ENCODE results near the gene ISG20L2.

Gene ISG20L2

GRCh38 chr1:156694690-156694962 is 33.9 kb downstream of the ISG20L2 start:
- peak overlapping the region; percentile 71 for H3K27ac ChIP-seq
- no peak for TF ChIP-seq CTCF (conservative IDR thresholded peaks at IDR 0.05)

GRCh38 chr1:156693848-156694689 is 34.5 kb downstream of the ISG20L2 start:
- no peak for TF ChIP-seq CTCF (conservative IDR thresholded peaks at IDR 0.05)
- H3K27ac ChIP-seq, result peak overlapping the region; percentile 71

GRCh38 chr1:156692925-156693847 is 35.4 kb downstream of the ISG20L2 start:
- peak overlapping the region; percentile 71 for H3K27ac ChIP-seq

GRCh38 chr1:156692441-156692924 is 36.1 kb downstream of the ISG20L2 start:
- H3K27ac ChIP-seq, result peak overlapping the region; percentile 71
- no peak for TF ChIP-seq CTCF (conservative IDR thresholded peaks at IDR 0.05)

More at GRCh38 chr1:156692925-156693847, 35.4 kb downstream of the ISG20L2 start:
- TF ChIP-seq CTCF (conservative IDR thresholded peaks at IDR 0.05), result no peak

GRCh38 chr1:156691665-156692440 is 36.7 kb downstream of the ISG20L2 start:
- H3K27ac ChIP-seq, result peak overlapping the region; percentile 71
- TF ChIP-seq CTCF (conservative IDR thresholded peaks at IDR 0.05), result no peak

- H3K27ac ChIP-seq, result peak overlapping the region; percentile 71; the same call in 1 of the 2 replicates
- no peak for TF ChIP-seq CTCF (conservative IDR thresholded peaks at IDR 0.05)
These were observed 37.4 kb downstream of the ISG20L2 start for GRCh38 chr1:156691191-156691590.
